HepG2 (cell line): ENCODE data around the gene GJC2. TPM values are rescaled to one million over a fixed set of nuclear protein-coding genes. Genes with fewer than 3 reads are reported as not detected.

ENCODE experiments used
- CEBPG ChIP-seq: IDR thresholded peaks from 2 replicates; pipeline ENCODE4 v1.6.1; 2016
- EED ChIP-seq: sonication (generic); formaldehyde crosslinking; IDR thresholded peaks from 2 replicates; pipeline ENCODE4 v1.5.0; 2020; ENCODE audit warnings: mild to moderate bottlenecking, missing genetic modification reagents
- GATAD1 ChIP-seq: IDR thresholded peaks from 2 replicates; pipeline ENCODE4 v1.6.1; 2016; ENCODE audit warnings: missing genetic modification reagents, missing compliant biosample characterization
- NFIC ChIP-seq: IDR thresholded peaks from 2 replicates; pipeline ENCODE4 v1.6.1; 2012; ENCODE audit warnings: mild to moderate bottlenecking, low read length, inconsistent platforms
- POLR2G ChIP-seq: fragments of 200-400 bp; formaldehyde crosslinking; IDR thresholded peaks from 2 replicates; pipeline ENCODE4 v1.6.1; 2018; ENCODE audit warnings: mild to moderate bottlenecking, low read depth, low read length, moderate library complexity
- ZNF331 ChIP-seq: sonication (generic); formaldehyde crosslinking; IDR thresholded peaks from 2 replicates; pipeline ENCODE4 v1.4.0; 2020; ENCODE audit warnings: missing genetic modification reagents
- ZNF562 ChIP-seq: sonication (generic); formaldehyde crosslinking; IDR thresholded peaks from 2 replicates; pipeline ENCODE4 v1.8.0; 2022; ENCODE audit warnings: missing genetic modification reagents, borderline replicate concordance
- ZNF569 ChIP-seq: sonication (generic); formaldehyde crosslinking; IDR thresholded peaks from 2 replicates; pipeline ENCODE4 v1.5.0; 2020; ENCODE audit warnings: mild to moderate bottlenecking, missing genetic modification reagents, moderate library complexity, borderline replicate concordance
- ZNF790 ChIP-seq: sonication (generic); formaldehyde crosslinking; IDR thresholded peaks from 2 replicates; pipeline ENCODE4 v1.8.0; 2022; ENCODE audit warnings: missing genetic modification reagents, mild to moderate bottlenecking, borderline replicate concordance
- polyA plus RNA-seq, 8 experiments: library from polyadenylated mRNA; depleted of rRNA in 3 of 8; stranded (reverse) in 7 of 8; unstranded in 1 of 8; fragments of >200 nt; fragmentation: Illumina TruSeq in 4 of 8; extraction: Trizol in 4 of 8; gene quantifications; 2 replicates each; pipeline versions ENCODE4 v1.2.1 to v1.2.3, GENCODE V29; 2011 to 2016; ENCODE audit warnings: low read depth in 4 of 8, missing spikeins in 1 of 8, mixed read lengths in 1 of 8; ENCODE audit not compliant: insufficient read depth in 1 of 8
- total RNA-seq, 5 experiments: library from RNA; depleted of rRNA; stranded (reverse); fragments of >200 nt; fragmentation: Illumina TruSeq; extraction: Trizol; gene quantifications; 2 replicates each; pipeline ENCODE4 v1.2.3, GENCODE V29; 2016; ENCODE audit warnings: low read depth in 1 of 5
- TF ChIP-seq, protein P1 (sequence below): sonication (generic); formaldehyde crosslinking; IDR thresholded peaks from 2 replicates; pipeline ENCODE4 v1.9.0; 2022; ENCODE audit warnings: missing genetic modification reagents, mild to moderate bottlenecking, borderline replicate concordance
- TF ChIP-seq, protein P2 (sequence below): sonication (generic); formaldehyde crosslinking; IDR thresholded peaks from 2 replicates; pipeline ENCODE4 v1.4.0; 2020; ENCODE audit warnings: mild to moderate bottlenecking, missing genetic modification reagents
- TF ChIP-seq, protein P3 (sequence below): sonication (generic); formaldehyde crosslinking; IDR thresholded peaks from 2 replicates; pipeline ENCODE4 v1.8.1; 2023; ENCODE audit warnings: mild to moderate bottlenecking, moderate library complexity, missing genetic modification reagents
- TF ChIP-seq, protein P4 (sequence below): IDR thresholded peaks from 2 replicates; pipeline ENCODE4 v1.6.1; 2012; ENCODE audit warnings: inconsistent platforms
- TF ChIP-seq, protein P5 (sequence below): sonication (generic); formaldehyde crosslinking; IDR thresholded peaks from 2 replicates; pipeline ENCODE4 v1.8.0; 2022; ENCODE audit warnings: low read depth, missing genetic modification reagents
- TF ChIP-seq, protein P6 (sequence below): sonication (generic); formaldehyde crosslinking; IDR thresholded peaks from 2 replicates; pipeline ENCODE4 v1.8.1; 2023; ENCODE audit warnings: mild to moderate bottlenecking, missing genetic modification reagents

GJC2 gene
- total and polyA plus RNA-seq, 2 of the 13 experiments (the other 11 are each of a cell fraction or from before 2014, with no cell fraction given), result 1.6 to 3.8 TPM

DNA sequence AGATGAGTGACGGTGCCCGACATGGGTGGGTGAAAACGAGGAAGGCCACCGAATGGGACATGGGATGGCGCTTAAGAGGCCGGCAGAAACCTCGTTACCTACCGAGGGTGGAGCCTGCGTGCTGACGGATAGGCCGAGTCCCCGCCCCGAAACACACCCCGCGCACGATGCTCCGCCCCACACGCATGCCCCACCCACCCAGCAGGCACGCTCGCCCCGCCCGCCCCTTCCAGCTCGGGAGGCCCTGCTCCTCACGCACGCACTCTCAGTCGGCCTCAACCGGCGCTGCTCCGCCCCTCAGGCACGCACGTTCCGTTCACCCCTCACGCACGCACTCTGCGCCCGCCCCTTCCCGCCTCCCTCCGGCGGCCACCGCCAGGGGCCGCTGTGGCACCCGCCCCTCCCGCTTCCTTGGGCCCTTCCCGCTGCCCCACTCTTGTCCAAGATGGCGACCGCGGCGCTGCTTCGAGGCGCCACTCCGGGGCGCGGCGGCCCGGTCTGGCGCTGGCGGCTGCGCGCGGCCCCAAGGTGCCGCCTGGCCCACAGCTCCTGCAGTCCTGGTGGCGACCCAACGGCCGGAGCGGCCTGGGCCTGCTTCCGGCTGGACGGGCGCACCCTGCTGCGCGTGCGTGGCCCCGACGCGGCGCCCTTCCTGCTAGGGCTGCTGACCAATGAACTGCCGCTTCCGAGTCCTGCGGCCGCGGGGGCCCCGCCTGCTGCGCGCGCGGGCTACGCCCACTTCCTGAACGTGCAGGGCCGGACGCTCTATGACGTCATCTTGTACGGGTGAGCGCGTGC lies 15.8 kb downstream of the GJC2 start, which contains the start of gene IBA57 (continued):
- TF ChIP-seq ZNF569 (CRISPR knock-in tag) (no peak), ZNF790 (no peak), NFIC (no peak), GATAD1 (CRISPR knock-in tag) (peak; percentile 87), POLR2G (peak; percentile 88), ZNF562 (no peak), CEBPG (CRISPR knock-in tag) (peak; percentile 25; the same call in 1 of the 2 replicates), EED (CRISPR knock-in tag) (peak; percentile 45; the same call in 1 of the 2 replicates), ZNF331 (CRISPR knock-in tag) (peak; percentile 66; the same call in 1 of the 2 replicates)
- TF ChIP-seq, protein P1, sequence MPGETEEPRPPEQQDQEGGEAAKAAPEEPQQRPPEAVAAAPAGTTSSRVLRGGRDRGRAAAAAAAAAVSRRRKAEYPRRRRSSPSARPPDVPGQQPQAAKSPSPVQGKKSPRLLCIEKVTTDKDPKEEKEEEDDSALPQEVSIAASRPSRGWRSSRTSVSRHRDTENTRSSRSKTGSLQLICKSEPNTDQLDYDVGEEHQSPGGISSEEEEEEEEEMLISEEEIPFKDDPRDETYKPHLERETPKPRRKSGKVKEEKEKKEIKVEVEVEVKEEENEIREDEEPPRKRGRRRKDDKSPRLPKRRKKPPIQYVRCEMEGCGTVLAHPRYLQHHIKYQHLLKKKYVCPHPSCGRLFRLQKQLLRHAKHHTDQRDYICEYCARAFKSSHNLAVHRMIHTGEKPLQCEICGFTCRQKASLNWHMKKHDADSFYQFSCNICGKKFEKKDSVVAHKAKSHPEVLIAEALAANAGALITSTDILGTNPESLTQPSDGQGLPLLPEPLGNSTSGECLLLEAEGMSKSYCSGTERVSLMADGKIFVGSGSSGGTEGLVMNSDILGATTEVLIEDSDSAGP (CRISPR knock-in tag), result 0 out of 2 replicates have a peak, but pooled peaks have one; percentile 38
- TF ChIP-seq, protein P2, sequence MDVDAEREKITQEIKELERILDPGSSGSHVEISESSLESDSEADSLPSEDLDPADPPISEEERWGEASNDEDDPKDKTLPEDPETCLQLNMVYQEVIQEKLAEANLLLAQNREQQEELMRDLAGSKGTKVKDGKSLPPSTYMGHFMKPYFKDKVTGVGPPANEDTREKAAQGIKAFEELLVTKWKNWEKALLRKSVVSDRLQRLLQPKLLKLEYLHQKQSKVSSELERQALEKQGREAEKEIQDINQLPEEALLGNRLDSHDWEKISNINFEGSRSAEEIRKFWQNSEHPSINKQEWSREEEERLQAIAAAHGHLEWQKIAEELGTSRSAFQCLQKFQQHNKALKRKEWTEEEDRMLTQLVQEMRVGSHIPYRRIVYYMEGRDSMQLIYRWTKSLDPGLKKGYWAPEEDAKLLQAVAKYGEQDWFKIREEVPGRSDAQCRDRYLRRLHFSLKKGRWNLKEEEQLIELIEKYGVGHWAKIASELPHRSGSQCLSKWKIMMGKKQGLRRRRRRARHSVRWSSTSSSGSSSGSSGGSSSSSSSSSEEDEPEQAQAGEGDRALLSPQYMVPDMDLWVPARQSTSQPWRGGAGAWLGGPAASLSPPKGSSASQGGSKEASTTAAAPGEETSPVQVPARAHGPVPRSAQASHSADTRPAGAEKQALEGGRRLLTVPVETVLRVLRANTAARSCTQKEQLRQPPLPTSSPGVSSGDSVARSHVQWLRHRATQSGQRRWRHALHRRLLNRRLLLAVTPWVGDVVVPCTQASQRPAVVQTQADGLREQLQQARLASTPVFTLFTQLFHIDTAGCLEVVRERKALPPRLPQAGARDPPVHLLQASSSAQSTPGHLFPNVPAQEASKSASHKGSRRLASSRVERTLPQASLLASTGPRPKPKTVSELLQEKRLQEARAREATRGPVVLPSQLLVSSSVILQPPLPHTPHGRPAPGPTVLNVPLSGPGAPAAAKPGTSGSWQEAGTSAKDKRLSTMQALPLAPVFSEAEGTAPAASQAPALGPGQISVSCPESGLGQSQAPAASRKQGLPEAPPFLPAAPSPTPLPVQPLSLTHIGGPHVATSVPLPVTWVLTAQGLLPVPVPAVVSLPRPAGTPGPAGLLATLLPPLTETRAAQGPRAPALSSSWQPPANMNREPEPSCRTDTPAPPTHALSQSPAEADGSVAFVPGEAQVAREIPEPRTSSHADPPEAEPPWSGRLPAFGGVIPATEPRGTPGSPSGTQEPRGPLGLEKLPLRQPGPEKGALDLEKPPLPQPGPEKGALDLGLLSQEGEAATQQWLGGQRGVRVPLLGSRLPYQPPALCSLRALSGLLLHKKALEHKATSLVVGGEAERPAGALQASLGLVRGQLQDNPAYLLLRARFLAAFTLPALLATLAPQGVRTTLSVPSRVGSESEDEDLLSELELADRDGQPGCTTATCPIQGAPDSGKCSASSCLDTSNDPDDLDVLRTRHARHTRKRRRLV (CRISPR knock-in tag), result no peak
- TF ChIP-seq, protein P3, sequence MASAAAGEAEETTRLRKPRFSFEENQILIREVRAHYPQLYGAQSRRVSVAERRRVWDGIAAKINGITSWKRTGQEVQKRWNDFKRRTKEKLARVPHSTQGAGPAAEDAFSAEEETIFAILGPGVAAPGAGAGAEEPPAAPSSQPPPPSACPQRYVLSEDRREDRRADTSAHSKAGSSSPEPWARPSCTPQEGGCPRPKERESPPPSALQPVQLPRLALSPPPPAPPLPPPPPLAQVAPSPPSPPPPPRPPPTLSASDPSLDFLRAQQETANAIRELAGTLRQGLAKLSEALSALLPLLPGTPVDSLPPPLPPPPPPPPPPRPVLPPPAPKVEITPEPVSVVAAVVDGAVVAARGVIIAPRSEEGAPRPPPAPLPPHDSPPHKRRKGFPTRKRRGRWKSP (CRISPR knock-in tag), result peak; percentile 79; the same call in 1 of the 2 replicates
- TF ChIP-seq, protein P4, sequence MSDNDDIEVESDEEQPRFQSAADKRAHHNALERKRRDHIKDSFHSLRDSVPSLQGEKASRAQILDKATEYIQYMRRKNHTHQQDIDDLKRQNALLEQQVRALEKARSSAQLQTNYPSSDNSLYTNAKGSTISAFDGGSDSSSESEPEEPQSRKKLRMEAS, result peak; percentile 51
- TF ChIP-seq, protein P5, sequence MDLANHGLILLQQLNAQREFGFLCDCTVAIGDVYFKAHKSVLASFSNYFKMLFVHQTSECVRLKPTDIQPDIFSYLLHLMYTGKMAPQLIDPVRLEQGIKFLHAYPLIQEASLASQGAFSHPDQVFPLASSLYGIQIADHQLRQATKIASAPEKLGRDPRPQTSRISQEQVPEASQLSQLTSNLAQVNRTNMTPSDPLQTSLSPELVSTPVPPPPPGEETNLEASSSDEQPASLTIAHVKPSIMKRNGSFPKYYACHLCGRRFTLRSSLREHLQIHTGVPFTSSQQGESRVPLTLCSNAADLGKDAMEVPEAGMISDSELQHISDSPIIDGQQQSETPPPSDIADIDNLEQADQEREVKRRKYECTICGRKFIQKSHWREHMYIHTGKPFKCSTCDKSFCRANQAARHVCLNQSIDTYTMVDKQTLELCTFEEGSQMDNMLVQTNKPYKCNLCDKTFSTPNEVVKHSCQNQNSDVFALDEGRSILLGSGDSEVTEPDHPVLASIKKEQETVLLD (CRISPR knock-in tag), result peak; percentile 90
- TF ChIP-seq, protein P6, sequence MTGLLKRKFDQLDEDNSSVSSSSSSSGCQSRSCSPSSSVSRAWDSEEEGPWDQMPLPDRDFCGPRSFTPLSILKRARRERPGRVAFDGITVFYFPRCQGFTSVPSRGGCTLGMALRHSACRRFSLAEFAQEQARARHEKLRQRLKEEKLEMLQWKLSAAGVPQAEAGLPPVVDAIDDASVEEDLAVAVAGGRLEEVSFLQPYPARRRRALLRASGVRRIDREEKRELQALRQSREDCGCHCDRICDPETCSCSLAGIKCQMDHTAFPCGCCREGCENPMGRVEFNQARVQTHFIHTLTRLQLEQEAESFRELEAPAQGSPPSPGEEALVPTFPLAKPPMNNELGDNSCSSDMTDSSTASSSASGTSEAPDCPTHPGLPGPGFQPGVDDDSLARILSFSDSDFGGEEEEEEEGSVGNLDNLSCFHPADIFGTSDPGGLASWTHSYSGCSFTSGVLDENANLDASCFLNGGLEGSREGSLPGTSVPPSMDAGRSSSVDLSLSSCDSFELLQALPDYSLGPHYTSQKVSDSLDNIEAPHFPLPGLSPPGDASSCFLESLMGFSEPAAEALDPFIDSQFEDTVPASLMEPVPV (CRISPR knock-in tag), result 0 out of 2 replicates have a peak, but pooled peaks have one; percentile 21
